HG03095 (cell line): ENCODE results near the gene RTF2.
A peak's percentile ranks its signal among the peaks of the same experiment; 100 is the strongest.

ENCODE experiments used
- ATAC-seq: cut with Tn5 transposase; IDR thresholded peaks from one replicate; pipeline ENCODE4 v1.9.1; 2021; ENCODE audit warnings: moderate library complexity; ENCODE audit not compliant: unreplicated experiment

Gene RTF2, protein sequence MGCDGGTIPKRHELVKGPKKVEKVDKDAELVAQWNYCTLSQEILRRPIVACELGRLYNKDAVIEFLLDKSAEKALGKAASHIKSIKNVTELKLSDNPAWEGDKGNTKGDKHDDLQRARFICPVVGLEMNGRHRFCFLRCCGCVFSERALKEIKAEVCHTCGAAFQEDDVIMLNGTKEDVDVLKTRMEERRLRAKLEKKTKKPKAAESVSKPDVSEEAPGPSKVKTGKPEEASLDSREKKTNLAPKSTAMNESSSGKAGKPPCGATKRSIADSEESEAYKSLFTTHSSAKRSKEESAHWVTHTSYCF

GRCh38 chr20:56468316-56469076, at the start of gene RTF2:
TSS of gene RTF2 (plus strand) at chr20:56468627. CDS start at chr20:56468698, 71 bp downstream.
- ATAC-seq, result peak; percentile 97

DNA sequence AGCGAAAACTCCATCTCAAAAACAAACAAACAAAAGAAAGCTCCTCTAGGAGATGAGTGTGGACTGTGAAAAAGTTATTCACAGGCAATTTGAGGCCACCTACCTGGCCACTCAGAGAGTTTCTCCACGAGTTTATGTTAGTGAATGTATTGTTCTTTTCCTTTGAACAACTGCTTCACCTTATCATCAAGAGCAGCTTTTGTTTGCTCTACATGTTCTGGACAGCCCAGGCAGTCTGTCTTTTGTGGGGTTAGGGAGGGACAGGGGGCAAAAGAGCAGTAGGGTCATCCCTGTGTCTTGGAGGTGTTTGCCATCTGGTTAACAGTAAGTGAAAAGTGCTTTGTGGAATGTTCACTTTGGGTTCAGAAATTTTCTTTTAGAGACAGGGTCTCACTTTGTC, 48.4 kb upstream of the RTF2 start:
- no peak for ATAC-seq

- ATAC-seq, result no peak
Measured at GRCh38 chr20:56420940-56421688, 47.3 kb upstream of the RTF2 start.

DNA sequence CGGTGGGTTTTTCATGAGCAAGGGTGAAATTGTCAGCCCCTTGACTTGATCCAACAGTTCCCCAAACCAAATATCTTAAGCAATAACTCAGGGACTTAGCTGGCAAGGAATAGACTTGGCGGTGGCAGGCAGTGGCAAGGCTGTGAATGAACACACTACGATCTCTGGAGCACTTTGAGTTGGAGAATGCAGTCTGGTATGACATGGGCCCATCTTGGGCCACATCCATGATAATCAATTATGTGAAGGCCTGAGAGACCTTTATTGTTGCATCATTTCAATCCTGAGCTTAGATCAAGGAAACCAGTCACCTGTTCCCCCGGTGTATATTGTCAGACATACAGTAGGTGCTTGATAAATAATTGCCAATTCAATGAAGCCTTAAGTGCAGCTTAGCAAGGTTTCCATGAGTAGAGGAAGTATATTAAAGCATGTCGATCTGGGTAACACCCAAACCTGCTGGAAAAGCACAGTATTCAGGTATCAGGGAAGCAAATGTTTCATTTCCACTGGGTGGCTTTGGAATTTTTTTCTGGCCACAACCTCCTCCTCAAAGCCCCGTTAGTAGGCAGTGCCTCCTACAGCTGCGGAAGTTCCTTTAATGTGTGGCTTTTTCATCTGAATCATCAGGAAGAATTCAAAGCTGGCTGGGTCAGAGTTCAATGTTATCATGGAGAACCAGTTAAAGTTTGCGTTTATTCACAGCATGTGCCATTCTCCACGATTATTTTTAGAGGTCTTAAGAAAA, 46.2 kb upstream of the RTF2 start:
- ATAC-seq, result no peak

DNA sequence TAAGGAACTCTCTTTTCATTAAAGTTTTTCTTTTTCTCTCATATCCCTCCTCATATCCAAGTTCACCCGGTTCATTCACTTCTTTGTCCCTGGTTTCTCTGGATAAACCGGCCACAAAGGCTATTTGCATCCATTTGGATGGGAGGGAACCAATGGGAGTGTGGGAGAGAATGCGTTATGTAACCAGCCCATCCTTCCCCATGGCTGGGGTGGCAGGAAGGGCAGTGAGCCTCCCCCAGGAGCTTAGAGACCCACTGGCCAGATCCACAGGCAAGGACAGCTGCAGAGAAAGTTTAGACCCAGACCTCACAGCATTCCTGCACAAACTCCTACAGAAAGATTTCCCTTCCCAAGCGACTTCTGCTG, 45.6 kb upstream of the RTF2 start:
- no peak for ATAC-seq

GRCh38 chr20:56423211-56423610, 45.2 kb upstream of the RTF2 start:
- no peak for ATAC-seq

DNA sequence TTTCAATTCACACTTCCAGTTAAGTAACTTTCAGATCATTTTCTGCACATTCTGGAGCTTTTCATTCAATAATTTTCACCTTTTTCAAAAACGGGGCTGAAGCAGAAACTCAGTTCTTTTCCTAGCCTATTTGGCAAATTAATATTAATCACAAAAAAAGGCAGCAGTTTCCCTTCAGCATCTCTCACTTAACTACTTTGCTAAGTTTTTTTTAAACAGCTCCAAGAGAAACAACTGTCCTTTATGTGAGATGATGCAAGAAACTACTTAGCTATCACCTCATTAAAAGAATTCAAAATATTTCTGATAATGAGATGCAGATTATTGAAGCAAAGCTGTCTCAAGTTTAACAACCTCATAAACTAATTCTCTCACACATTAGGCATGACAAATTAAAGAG, 44.5 kb upstream of the RTF2 start:
- no peak for ATAC-seq

DNA sequence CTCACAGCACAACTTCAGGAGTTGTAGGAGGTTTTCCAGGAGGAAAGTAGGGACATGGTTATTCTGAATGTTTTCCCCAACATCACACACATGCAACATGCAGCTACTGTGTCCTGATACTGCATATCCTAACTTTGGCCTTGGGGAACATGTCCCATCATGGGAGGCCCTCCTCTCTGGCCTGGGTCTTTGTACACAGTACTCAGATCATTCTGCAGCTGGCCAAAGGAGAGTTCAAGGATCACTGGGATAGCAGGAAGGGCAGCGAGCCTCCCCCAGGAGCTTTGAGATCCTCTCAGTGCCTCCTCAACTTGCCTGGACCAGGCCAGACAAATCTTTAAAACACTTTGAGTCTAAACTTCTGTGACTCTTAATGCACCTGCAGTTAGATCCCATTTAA, 43.5 kb upstream of the RTF2 start:
- ATAC-seq, result no peak

DNA sequence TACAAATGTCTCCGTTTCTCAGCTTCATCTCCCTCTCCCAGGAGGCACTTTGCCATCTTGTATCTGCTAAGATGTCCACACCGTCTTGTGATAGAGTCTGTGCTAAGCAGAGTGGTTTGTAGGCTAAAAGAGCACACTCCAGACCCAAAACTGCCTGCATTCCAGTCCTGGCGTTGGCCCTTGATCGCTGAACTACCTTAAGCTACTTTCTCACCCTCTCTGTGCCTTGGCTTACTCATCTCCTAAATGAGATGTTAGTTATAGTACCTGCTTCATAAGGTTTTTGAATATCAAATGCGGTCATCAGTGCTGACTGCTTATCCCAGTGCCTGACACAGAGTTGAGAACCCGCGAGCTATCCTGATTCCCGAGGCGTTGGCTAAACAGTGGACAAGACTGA, 42.4 kb upstream of the RTF2 start:
- no peak for ATAC-seq

DNA sequence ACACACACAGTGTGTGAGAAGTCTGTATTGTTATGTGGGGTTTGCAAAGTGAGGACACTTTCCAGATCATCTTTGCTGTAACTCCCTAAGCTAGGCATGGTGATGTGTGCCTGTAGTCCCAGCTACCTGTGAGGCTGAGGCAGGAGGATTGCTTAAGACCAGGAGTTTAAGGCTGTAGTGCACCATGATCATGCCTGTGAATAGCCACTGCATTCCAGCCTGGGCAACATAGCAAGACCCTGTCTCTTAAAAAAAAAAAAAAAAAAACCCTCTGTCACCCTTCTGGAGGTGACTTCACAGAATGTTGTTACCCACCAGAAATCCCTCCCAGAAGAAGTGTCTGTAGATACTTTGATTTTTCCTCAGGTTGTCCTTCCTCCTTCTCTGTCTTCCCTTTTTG, 41.5 kb upstream of the RTF2 start:
- ATAC-seq, result no peak

DNA sequence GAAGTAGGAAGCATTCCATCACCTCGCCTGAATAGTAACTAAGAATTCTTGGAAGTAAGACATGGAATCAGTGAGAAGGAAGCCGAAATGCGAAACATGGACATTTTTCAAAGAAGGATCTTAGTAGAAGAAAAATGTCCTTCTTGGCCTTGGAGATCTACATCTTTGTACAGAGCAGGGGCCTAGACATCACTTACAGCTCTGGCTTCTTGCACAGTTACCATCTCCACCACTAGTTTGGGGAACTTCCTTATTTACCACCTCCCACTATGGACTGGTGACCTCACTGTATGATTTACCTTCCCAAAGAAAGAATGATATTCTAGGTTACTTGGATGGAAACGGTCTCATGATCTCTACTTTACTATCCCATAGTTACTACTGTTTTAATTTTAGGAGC, 40.6 kb upstream of the RTF2 start:
- no peak for ATAC-seq

GRCh38 chr20:56428410-56428809, 40.0 kb upstream of the RTF2 start:
- ATAC-seq, result no peak

- ATAC-seq, result no peak
Measured at GRCh38 chr20:56428881-56429280, 39.5 kb upstream of the RTF2 start.

DNA sequence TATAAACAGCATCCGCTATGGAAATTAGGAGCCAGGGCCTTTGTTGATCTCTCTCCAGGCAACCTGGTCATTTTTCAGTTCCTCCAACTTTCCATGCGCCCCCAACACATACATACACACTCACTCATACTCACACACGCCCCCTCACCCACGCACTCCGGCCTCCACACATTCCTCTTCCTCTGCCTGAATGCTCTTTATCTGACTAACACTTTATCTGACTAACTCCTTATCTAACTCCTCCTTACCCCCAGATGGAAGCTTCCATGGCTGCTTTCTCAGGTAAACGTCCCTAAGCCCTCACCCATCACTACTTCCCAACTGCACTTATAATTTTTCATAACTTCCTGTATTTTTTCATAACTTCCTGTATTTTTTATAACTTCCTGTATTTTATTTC, 38.9 kb upstream of the RTF2 start:
- no peak for ATAC-seq

- no peak for ATAC-seq
Measured at GRCh38 chr20:56429941-56430340, 38.5 kb upstream of the RTF2 start.

DNA sequence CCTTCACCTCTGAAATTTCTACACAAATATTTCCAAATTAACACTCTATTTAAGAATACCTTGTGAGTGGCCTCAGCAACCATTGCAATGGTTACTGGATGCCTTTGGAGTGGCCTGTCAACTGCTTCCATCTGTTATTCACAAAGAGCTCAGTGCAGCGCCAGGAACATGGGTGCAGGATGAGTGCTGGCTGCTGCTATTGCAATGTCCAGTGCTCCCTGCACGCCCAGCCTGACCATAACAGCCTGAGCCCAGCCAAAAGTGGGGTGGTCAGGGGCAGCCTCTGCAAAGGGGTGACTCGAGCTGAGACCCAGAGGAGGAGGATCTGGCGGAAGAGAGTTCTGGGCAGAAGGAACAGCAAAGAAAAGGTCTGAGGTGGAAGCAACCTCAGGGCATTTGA, 38.0 kb upstream of the RTF2 start:
- ATAC-seq, result no peak

DNA sequence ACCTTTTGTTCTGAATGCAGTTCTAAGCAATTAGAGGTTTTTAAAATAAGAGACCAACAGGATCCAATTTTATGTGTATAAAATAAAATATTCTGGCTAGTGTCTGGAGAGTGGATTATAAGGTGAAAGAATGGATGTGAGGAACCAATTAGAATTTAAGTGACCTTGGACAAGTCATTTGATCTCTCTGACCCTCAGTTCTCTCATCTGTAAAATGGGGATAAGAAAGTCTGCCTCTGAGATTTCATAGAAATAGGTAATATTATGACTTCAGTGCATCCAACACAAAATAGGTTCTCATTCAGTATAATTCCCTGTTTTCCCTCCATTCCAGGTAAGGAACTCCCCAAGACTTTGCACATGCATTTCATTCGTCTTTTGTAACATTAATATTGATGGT, 37.5 kb upstream of the RTF2 start:
- no peak for ATAC-seq

DNA sequence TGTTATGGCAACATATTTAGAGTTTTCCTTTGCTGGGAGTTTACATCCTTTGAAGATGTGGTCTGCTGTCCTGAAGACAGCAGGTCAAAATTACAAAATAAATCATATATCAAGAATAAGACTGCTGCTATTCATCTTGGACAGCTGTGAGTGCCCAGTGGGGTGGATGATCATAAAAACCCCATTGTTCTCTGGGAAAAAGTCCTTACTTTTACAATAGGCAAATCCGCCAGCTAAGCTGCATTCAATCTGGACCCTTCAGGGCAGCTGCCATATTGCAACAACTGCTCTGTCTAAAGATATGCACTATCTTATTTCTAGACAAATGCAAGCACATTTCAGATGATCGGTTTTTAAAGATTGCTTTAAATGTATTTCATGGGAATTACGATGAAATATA, 37.0 kb upstream of the RTF2 start:
- no peak for ATAC-seq

DNA sequence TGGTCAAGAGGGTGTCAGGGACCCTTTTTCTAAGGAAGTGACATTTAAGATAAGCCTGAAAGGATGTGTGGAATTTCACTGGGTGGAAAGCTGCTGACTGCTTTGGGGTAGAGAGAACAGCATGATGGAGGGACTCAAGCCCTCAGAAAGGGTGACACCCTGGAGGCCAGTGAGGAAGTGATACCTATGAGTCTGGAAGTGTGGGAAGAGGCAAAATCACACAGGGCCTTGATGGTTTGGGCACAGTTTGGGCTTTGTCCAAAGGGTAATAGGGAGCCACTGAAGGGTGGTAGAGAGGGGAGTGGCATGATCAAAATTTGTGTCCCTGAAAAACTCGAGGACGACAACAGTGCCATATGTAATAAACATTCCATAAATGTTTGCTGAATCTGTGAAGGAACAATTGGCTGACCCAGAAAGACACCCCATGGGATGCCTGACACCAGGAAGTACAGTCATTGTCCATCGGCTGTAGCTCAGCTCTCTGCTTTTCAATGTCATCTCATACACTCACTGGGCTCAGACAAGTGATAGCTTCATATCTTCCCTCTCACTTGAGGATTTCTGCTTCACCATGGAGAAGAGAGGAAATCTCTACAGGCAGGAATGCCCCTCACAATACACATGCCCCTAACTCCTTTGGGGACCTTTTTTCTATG, 35.1 kb upstream of the RTF2 start:
- no peak for ATAC-seq

DNA sequence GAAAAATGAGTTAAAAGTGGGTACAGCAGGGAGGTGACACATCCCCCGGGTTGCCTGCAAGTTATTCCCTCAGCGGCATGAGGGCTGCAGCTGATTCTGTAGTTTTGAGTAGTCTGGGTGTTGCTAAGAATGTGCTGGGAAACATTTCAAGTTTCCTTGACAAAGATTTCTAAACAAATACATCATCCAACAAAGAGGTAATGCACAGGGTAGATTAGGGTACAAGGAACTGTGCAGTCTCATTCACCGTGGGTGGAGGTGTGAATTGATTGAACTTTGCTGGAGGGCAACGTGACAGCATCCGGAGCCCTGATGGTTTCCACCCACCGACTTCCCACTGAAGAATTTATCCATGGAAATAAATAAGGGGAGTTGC, 34.6 kb upstream of the RTF2 start:
- no peak for ATAC-seq
